HG03354 (cell line): ENCODE results near the gene PHYKPL.

Experiments used
- ATAC-seq: cut with Tn5 transposase; IDR thresholded peaks from one replicate; pipeline ENCODE4 v1.9.1; 2021; ENCODE audit warnings: mild to moderate bottlenecking; ENCODE audit not compliant: unreplicated experiment, poor library complexity, severe bottlenecking

PHYKPL gene

GRCh38 chr5:178232124-178232919 lies at the start of gene PHYKPL:
Gene PHYKPL (minus strand): TSS chr5:178232802. CDS start chr5:178232550, 252 bp downstream.
- ATAC-seq = peak; percentile 68

- no peak for ATAC-seq
Observed at GRCh38 chr5:178282391-178282790, 49.8 kb upstream of the PHYKPL start.

GRCh38 chr5:178281331-178281730 lies 48.7 kb upstream of the PHYKPL start:
- ATAC-seq = no peak

GRCh38 chr5:178280631-178281030 lies 48.0 kb upstream of the PHYKPL start:
- ATAC-seq = no peak

GRCh38 chr5:178279723-178280438 lies 47.3 kb upstream of the PHYKPL start:
- peak; percentile 54 for ATAC-seq

- ATAC-seq = no peak
Observed at GRCh38 chr5:178279026-178279722, 46.6 kb upstream of the PHYKPL start.

- ATAC-seq = no peak
Observed at GRCh38 chr5:178278358-178279023, 45.9 kb upstream of the PHYKPL start.

- ATAC-seq = no peak
Observed at GRCh38 chr5:178277866-178278265, 45.3 kb upstream of the PHYKPL start.

GRCh38 chr5:178277346-178277745 lies 44.7 kb upstream of the PHYKPL start:
- no peak for ATAC-seq

GRCh38 chr5:178274781-178275537 lies 42.4 kb upstream of the PHYKPL start:
- ATAC-seq = no peak

GRCh38 chr5:178273665-178274541 lies 41.3 kb upstream of the PHYKPL start:
- no peak for ATAC-seq

- no peak for ATAC-seq
Observed at GRCh38 chr5:178273041-178273440, 40.4 kb upstream of the PHYKPL start.

GRCh38 chr5:178272591-178272990 lies 40.0 kb upstream of the PHYKPL start:
- no peak for ATAC-seq

GRCh38 chr5:178271726-178272479 lies 39.3 kb upstream of the PHYKPL start:
- no peak for ATAC-seq

- no peak for ATAC-seq
Observed at GRCh38 chr5:178271231-178271630, 38.6 kb upstream of the PHYKPL start.

GRCh38 chr5:178269499-178269898 lies 36.9 kb upstream of the PHYKPL start:
- no peak for ATAC-seq

- no peak for ATAC-seq
Observed at GRCh38 chr5:178267876-178268275, 35.3 kb upstream of the PHYKPL start.

GRCh38 chr5:178267245-178267644 lies 34.6 kb upstream of the PHYKPL start:
- ATAC-seq = no peak
